Testis (tissue), 3 donors: ENCODE data around the gene CTIF. TPM values are rescaled to one million over a fixed set of nuclear protein-coding genes. Genes with fewer than 3 reads are reported as not detected.

Experiments
- DNase-seq: peaks from one replicate; pipeline ENCODE4 v3.0.0-alpha.2; 2019
- H3K27ac ChIP-seq, 2 donors: fragments of 200-600 bp; sonication (generic); one replicate each; pipeline ENCODE4 v1.5.1; 2019
- H3K27me3 ChIP-seq: fragments of 200-600 bp; sonication (generic); one replicate; pipeline ENCODE4 v1.5.1; 2019
- H3K36me3 ChIP-seq: fragments of 200-600 bp; sonication (generic); one replicate; pipeline ENCODE4 v1.5.1; 2017; ENCODE audit warnings: low read depth; ENCODE audit errors: missing control alignments
- H3K4me1 ChIP-seq: fragments of 200-600 bp; sonication (generic); one replicate; pipeline ENCODE4 v1.5.1; 2019
- H3K4me3 ChIP-seq, 2 donors: fragments of 200-600 bp; sonication (generic); one replicate each; pipeline ENCODE4 v1.5.1; 2017 to 2019
- H3K9me3 ChIP-seq: fragments of 200-600 bp; sonication (generic); one replicate; pipeline ENCODE4 v1.5.1; 2017
- CTCF ChIP-seq, 3 experiments: fragments of 450-650 bp in 2 of 3; fragments of 200-600 bp in 1 of 3; sonication (generic) in 1 of 3; IDR thresholded peaks; one replicate each; pipeline ENCODE4 v1.5.1; 2016 to 2019; ENCODE audit warnings: antibody characterized with exemption in 3 of 3, mild to moderate bottlenecking in 2 of 3, moderate library complexity in 1 of 3
- POLR2A ChIP-seq: fragments of 450-650 bp; IDR thresholded peaks from one replicate; pipeline ENCODE4 v1.6.1; 2017; ENCODE audit warnings: antibody characterized with exemption, mild to moderate bottlenecking, moderate library complexity
- WGBS, 2 donors: methylation state at CpG; one replicate each; pipeline ENCODE4 v1.1.5; 2018; 5-methylcytosine and 5-hydroxymethylcytosine counted together
- intact Hi-C: fragments of 100-400 bp; cut with DNase I; formaldehyde crosslinking; loops from one replicate; pipeline ENCODE4 v1.15.1; 2023; ENCODE audit warnings: low total_unique reads
- polyA plus RNA-seq: library from polyadenylated mRNA; stranded (reverse); fragments of 350-450 nt; fragmentation: Illumina TruSeq; extraction: RNeasy Lipid Tissue Mini Kit (QIAGEN cat#74804); gene quantifications from one replicate; pipeline ENCODE4 v1.2.3, GENCODE V29; 2014; ENCODE audit warnings: low read depth, low replicate concordance; ENCODE audit not compliant: insufficient read depth
- total RNA-seq, 2 donors: library from RNA; depleted of rRNA; stranded (reverse); fragments of >200 nt; gene quantifications; one replicate each; pipeline ENCODE4 v1.2.3, GENCODE V29; 2016

CTIF gene
- total and polyA plus RNA-seq, 3 donors from 2014 or later = 33.8 to 41.5 (median 35.6) TPM

DNA sequence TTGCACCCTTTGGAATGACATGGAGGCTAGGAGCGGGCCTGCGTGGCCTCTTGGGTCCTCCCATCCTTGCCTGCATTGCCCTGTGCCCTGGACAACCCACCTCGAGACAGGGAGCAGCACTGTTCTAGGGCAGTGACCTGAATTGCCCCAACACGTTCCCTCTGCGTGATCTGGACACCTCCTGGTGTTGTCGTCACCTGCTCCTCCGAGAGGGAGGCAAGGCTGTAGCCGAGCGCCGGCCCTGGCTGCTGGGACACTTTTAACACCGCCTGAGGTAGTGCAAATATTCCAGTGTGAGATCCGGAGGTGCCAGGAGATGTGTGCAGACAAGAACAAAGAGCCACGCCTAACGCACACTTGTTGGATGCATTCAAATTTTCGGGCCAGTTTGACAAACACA, 280.4 kb downstream of the CTIF start:
- Histone ChIP-seq H3K36me3 (no peaks in the 10 kb centered on the region), H3K4me1 (no peaks in the 10 kb centered on the region), H3K4me3 (no peak overlapping the region), H3K27ac (no peak overlapping the region), H3K9me3 (no peaks in the 10 kb centered on the region), H3K27me3 (no peaks in the 10 kb centered on the region)
- no peak for DNase-seq
- intact Hi-C loops = no loop called here
- 94 to 95% methylated on average over 10 to 15 of the region's 15 CpGs for WGBS, 2 donors
- TF ChIP-seq CTCF (IDR thresholded peaks at IDR 0.05) (no peak), POLR2A (no peak)

DNA sequence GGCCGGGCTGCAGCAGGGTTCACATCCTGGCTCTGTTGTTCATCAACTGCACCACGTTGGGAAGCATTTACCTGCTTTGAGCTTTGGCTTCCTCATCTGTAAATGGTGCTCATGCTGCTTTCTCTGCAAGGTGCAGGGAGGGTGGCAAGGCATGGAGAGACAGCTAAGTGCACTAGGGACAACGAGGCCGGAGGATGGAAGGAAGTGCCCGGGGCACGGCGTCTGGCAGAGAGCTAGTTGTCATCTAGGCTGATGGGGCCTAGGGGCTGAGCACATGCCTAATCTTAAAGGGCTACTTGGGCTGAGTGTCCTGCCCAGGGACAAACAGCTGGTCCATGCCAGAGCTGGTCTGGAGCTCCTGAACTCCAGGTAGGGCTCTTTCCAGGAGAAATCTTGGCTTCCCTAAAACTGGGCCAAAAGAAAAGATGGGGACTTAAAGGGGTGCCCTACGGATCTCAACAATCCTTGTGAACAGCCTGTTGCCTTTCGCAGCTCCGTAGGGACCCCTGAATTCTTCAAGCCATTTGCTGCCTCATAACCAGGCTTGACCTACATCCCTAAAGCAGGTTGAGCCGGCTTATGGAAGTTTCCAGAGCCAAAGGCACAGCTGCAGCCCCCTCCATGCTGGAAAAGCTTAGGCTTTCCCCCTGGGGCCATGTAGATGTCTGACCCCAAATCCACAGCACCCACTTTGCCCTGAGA, 281.1 kb downstream of the CTIF start:
- Histone ChIP-seq H3K9me3 (no peaks in the 10 kb centered on the region), H3K27me3 (no peaks in the 10 kb centered on the region), H3K36me3 (no peaks in the 10 kb centered on the region), H3K4me1 (no peaks in the 10 kb centered on the region), H3K27ac (no peak overlapping the region), H3K4me3 (no peak overlapping the region)
- intact Hi-C loops = no loop called here
- DNase-seq = no peak
- 92 to 93% methylated on average over 10 to 11 of the region's 11 CpGs for WGBS, 2 donors
- no peak for TF ChIP-seq POLR2A
- no peak for TF ChIP-seq CTCF (IDR thresholded peaks at IDR 0.05)

DNA sequence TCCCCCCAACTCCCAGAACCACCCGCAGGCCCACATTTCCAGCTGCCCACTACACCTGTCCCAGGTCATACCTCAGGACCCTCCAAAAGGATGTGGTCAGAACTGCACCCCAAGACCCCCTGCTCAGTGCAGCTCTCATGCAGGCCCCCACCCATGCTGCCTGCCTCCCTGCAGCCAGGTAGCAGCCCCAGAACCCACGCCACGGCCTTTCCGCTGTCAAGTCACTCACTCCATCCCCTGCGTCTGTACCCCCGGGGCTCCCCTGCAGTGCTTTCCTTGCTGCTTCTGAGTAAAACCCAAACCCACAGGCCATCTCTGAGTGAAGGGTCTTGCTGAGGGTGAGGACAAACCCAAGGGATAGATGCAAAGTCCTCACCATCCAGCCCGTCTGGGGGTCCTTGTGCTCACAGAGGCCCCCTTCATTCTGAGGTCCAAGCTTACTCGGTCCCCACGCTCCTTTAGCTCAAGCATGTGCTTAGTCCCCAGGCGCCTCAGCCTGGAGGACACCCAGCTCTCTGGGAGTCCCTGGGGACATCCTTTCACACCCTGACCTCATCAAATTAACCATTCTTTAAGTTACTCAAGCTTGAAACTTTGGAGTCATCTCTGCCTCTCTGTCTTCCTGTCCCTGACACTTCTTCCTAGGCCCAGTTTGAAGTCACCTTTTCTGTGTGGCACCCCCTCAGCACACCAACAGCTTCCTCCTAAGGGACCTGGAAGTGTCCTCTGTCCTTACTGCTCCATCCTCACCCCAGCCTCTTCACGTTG, 281.8 kb downstream of the CTIF start:
- H3K4me1 ChIP-seq = peaks cover 6% of the 10 kb centered on the region
- H3K9me3 ChIP-seq = no peaks in the 10 kb centered on the region
- H3K4me3 ChIP-seq = no peak overlapping the region
- H3K27ac ChIP-seq = no peak overlapping the region
- no peak for DNase-seq
- no peak for TF ChIP-seq CTCF (IDR thresholded peaks at IDR 0.05)
- no peak for TF ChIP-seq POLR2A
- no peaks in the 10 kb centered on the region for H3K36me3 ChIP-seq
- no peaks in the 10 kb centered on the region for H3K27me3 ChIP-seq
- intact Hi-C loops = no loop called here
- WGBS, 2 donors = 91 to 93% methylated on average over 10 to 11 of the region's 11 CpGs

GRCh38 chr18:48821251-48821590, 282.4 kb downstream of the CTIF start:
- intact Hi-C loops = no loop called here

More at GRCh38 chr18:48821251-48821590, 282.4 kb downstream of the CTIF start:
- Histone ChIP-seq H3K27me3 (no peaks in the 10 kb centered on the region), H3K36me3 (no peaks in the 10 kb centered on the region), H3K4me3 (no peak overlapping the region), H3K4me1 (peaks cover 7% of the 10 kb centered on the region), H3K27ac (no peak overlapping the region), H3K9me3 (no peaks in the 10 kb centered on the region)
- WGBS, 2 donors = 85 to 94% methylated on average over 5 of the region's 5 CpGs
- TF ChIP-seq POLR2A (no peak), CTCF (IDR thresholded peaks at IDR 0.05) (no peak)
- DNase-seq = no peak
